Kidney (tissue), 14 donors: ENCODE results near the gene DENND5B. TPM values are rescaled to one million over a fixed set of nuclear protein-coding genes. Genes with fewer than 3 reads are reported as not detected.

ENCODE experiments used
- DNase-seq, 5 donors: peaks; one replicate each; pipeline ENCODE4 v3.0.0-alpha.2; 2013 to 2020
- FAIRE-seq: peaks from 2 replicates; lab custom pipeline; 2012; peaks lifted over from hg19 to GRCh38; lab: Jason Lieb, UNC
- H3K27ac ChIP-seq, 2 donors: one replicate each; pipeline ENCODE4 v1.7.0; 2013; ENCODE audit warnings: low read depth in 2 of 2, low read length in 2 of 2, inconsistent platforms in 1 of 2
- H3K27me3 ChIP-seq: one replicate; pipeline ENCODE4 v1.7.1; 2013; ENCODE audit warnings: low read length, inconsistent platforms; ENCODE audit not compliant: control insufficient read depth, insufficient read depth
- H3K36me3 ChIP-seq, 3 donors: one replicate each; pipeline versions ENCODE4 v1.7.0 to v1.7.1; 2013; ENCODE audit warnings: low read length in 3 of 3, control low read depth in 1 of 3, inconsistent platforms in 1 of 3; ENCODE audit not compliant: insufficient read depth in 3 of 3, control insufficient read depth in 2 of 3
- H3K4me1 ChIP-seq, 3 donors: one replicate each; pipeline versions ENCODE4 v1.7.0 to v1.7.1; 2013; ENCODE audit warnings: low read length in 3 of 3, inconsistent platforms in 1 of 3, low read depth in 1 of 3; ENCODE audit not compliant: control insufficient read depth in 2 of 3, insufficient read depth in 2 of 3
- H3K4me3 ChIP-seq, 3 donors: one replicate each; pipeline versions ENCODE4 v1.7.0 to v1.8.1; 2013; ENCODE audit warnings: low read length in 3 of 3, control low read depth in 1 of 3, inconsistent platforms in 1 of 3
- H3K9ac ChIP-seq, 3 donors: one replicate each; pipeline versions ENCODE4 v1.7.0 to v1.7.1; 2013; ENCODE audit warnings: low read length in 3 of 3, control low read depth in 1 of 3, inconsistent platforms in 1 of 3
- H3K9me3 ChIP-seq, 3 donors: one replicate each; pipeline versions ENCODE4 v1.7.0 to v1.7.1; 2013; ENCODE audit warnings: low read length in 3 of 3, control low read depth in 1 of 3, inconsistent platforms in 1 of 3; ENCODE audit not compliant: control insufficient read depth in 2 of 3, insufficient read depth in 1 of 3
- intact Hi-C: fragments of 100-400 bp; cut with DNase I; formaldehyde crosslinking; loops from one replicate; pipeline ENCODE4 v1.11.1; 2022
- polyA plus RNA-seq: library from polyadenylated mRNA; stranded (reverse); fragments of 350-450 nt; fragmentation: Illumina TruSeq; extraction: RNeasy Lipid Tissue Mini Kit (QIAGEN cat#74804); gene quantifications from one replicate; pipeline ENCODE4 v1.2.3, GENCODE V29; 2014; ENCODE audit warnings: low read depth, low replicate concordance; ENCODE audit not compliant: insufficient read depth
- total RNA-seq: library from RNA; stranded (reverse); fragmentation: NEBNext Ultra II Directional; extraction: Animal tissue kit (Norgen Biotek cat#: 25700); gene quantifications from one replicate; pipeline ENCODE4 v1.2.1, GENCODE V29; 2021
- TF ChIP-seq, protein P1 (sequence below): IDR thresholded peaks from 3 replicates; pipeline ENCODE4 v1.5.1; 2012; ENCODE audit warnings: mild to moderate bottlenecking, moderate library complexity, borderline replicate concordance; ENCODE audit not compliant: insufficient read depth; ENCODE audit errors: extremely low read depth
- donor health status: control.
- donor health status: control.
- donor health status: control.
- donor health status: control.
- donor health status: control.
- donor health status: DM: yes; HTN: yes; CAD: no.
- donor health status: Normal renal cell carcinoma (clear cell type).

Gene DENND5B
- total and polyA plus RNA-seq, 2 donors from 2014 or later = 2.9 to 14.1 TPM

DNA sequence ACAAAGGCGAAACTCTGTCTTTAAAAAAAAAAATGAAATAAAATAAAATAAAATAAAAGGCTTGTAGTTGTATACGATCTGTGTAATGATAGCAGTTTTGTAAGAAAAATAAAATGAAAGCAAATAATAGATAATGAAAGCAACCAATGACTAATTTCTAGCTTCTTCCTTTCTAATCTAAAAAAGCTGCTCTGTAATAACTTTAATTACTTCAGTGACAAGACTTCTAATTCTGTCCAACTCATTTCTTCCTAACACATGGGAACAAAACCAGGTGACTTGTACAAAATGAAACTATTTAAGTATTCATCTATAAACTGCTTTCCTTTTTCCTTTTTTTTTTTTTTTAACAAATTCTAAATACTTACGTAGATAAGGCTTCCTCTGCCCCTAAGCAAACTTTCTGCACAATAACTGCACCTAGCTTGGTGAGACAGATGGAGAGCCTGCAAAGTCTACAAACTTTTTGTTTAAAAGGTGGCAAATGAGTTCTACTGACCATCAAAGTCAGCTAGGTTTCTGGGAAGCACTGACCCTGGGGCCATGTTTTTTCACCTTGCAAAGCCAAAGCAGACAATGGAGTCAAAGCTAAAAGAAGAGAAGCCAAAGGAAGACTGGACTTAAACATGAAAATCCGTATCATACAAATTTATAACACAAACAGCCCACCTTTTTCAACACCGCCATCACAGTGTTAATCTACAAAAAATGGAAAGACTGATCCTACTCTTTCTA lies 28.2 kb downstream of the DENND5B start:
- intact Hi-C loops = no loop called here
- Histone ChIP-seq H3K4me1 (no peaks in the 10 kb centered on the region), H3K9me3 (no peaks in the 10 kb centered on the region), H3K27me3 (no peaks in the 10 kb centered on the region), H3K4me3 (no peak overlapping the region), H3K36me3 (no peaks in the 10 kb centered on the region), H3K9ac (no peak overlapping the region), H3K27ac (no peak overlapping the region)
- TF ChIP-seq, protein P1, sequence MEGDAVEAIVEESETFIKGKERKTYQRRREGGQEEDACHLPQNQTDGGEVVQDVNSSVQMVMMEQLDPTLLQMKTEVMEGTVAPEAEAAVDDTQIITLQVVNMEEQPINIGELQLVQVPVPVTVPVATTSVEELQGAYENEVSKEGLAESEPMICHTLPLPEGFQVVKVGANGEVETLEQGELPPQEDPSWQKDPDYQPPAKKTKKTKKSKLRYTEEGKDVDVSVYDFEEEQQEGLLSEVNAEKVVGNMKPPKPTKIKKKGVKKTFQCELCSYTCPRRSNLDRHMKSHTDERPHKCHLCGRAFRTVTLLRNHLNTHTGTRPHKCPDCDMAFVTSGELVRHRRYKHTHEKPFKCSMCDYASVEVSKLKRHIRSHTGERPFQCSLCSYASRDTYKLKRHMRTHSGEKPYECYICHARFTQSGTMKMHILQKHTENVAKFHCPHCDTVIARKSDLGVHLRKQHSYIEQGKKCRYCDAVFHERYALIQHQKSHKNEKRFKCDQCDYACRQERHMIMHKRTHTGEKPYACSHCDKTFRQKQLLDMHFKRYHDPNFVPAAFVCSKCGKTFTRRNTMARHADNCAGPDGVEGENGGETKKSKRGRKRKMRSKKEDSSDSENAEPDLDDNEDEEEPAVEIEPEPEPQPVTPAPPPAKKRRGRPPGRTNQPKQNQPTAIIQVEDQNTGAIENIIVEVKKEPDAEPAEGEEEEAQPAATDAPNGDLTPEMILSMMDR = no peak
- FAIRE-seq (no peak), DNase-seq (no peak)

DNA sequence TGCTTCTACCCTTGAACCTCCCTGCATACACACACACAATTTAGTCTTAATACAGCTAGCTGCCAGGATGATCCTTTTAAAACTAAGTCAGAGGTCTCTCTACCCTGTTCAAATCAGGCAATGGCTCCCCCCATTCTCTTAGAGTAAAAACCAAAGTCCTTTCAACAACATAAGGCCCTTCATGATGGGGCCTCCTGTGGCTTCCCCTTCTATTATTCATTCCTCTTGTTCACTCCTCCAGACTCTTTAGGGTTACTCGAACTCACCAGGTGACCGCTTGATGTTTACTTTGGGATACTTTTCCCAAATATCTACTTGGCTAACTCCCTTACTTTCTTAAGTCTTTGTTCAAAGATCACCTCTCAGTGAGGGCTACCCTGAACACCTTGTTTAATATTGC lies 30.4 kb downstream of the DENND5B start:
- FAIRE-seq = no peak
- no peaks in the 10 kb centered on the region for H3K36me3 ChIP-seq
- no peaks in the 10 kb centered on the region for H3K4me1 ChIP-seq
- H3K9ac ChIP-seq = no peak overlapping the region
- H3K9me3 ChIP-seq = no peaks in the 10 kb centered on the region
- H3K27ac ChIP-seq = no peak overlapping the region
- DNase-seq = no peak
- H3K4me3 ChIP-seq = no peak overlapping the region
- intact Hi-C loops = no loop called here
- TF ChIP-seq, protein P1 = no peak
- H3K27me3 ChIP-seq = no peaks in the 10 kb centered on the region

DNA sequence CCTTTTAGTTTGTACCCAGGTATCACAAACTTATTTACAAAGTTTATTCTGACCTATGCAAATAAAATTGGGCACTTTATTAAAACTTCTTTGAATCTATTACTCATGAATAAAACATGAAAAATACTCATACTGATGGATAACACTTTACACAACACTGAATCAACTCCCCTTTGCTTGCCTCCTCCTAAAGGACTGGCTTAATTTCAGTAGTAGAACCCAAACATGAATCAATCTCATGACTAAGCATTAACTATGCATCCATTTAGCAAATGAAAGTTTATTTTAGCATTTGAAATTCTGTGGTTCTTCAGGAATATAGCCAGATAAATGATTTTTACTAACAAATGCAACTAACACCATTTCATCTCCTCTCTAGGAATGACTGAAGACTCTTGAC lies 32.4 kb downstream of the DENND5B start:
- no peaks in the 10 kb centered on the region for H3K9me3 ChIP-seq
- DNase-seq (no peak), FAIRE-seq (no peak)
- H3K4me3 ChIP-seq = no peak overlapping the region
- H3K9ac ChIP-seq = no peak overlapping the region
- TF ChIP-seq, protein P1 = no peak
- H3K4me1 ChIP-seq = no peaks in the 10 kb centered on the region
- H3K27me3 ChIP-seq = no peaks in the 10 kb centered on the region
- intact Hi-C loops = no loop called here
- H3K27ac ChIP-seq = no peak overlapping the region
- H3K36me3 ChIP-seq = no peaks in the 10 kb centered on the region
